B cell (primary cell): Measurements from ENCODE around the gene SYMPK. TPM values are rescaled to one million over a fixed set of nuclear protein-coding genes. Genes with fewer than 3 reads are reported as not detected.

Source experiments
- ATAC-seq: fragments of 200-7000 bp; cut with Tn5 transposase; one replicate; pipeline ENCODE4 v1.10.0; 2021; ENCODE audit warnings: low read depth, mild to moderate bottlenecking, moderate number of reproducible peaks, moderate library complexity
- CTCF ChIA-PET: fragments of 350-600 bp; sonication (Branson Sonifier 250); formaldehyde crosslinking; loops from one replicate; lab custom pipeline; 2021; ENCODE audit warnings: antibody characterized with exemption, inconsistent platforms; lab: Charles Lee
- POLR2A ChIA-PET: fragments of 350-600 bp; sonication (Branson Sonifier 250); formaldehyde crosslinking; loops from one replicate; lab custom pipeline; 2021; ENCODE audit warnings: antibody characterized with exemption; lab: Charles Lee
- DNase-seq: peaks from one replicate; pipeline ENCODE4 v3.0.0; 2013
- H2AFZ ChIP-seq: 2 replicates; pipeline ENCODE4 v1.6.1; 2012; ENCODE audit warnings: mild to moderate bottlenecking, low read depth, low read length; ENCODE audit not compliant: insufficient read depth, poor library complexity, severe bottlenecking
- H3K27ac ChIP-seq, 2 donors: 1 replicate in 1 of 2; 2 replicates in 1 of 2; pipeline ENCODE4 v1.5.1; 2012 to 2013; ENCODE audit warnings: low read length in 2 of 2, mild to moderate bottlenecking in 2 of 2, moderate library complexity in 1 of 2
- H3K27me3 ChIP-seq, 4 experiments: fragments of 200-600 bp in 1 of 4; sonication (generic) in 1 of 4; replicated peaks in 1 of 4; 1 replicate in 2 of 4; 2 replicates in 2 of 4; pipeline versions ENCODE4 v1.6.1 to v1.7.0; 2013 to 2016; ENCODE audit warnings: low read length in 3 of 4, mild to moderate bottlenecking in 2 of 4, mixed read lengths in 1 of 4, moderate library complexity in 1 of 4; ENCODE audit not compliant: insufficient read depth in 4 of 4, control insufficient read depth in 3 of 4; ENCODE audit errors: control extremely low read depth in 1 of 4
- H3K36me3 ChIP-seq, 2 experiments: replicated peaks in 1 of 2; 1 replicate in 1 of 2; 2 replicates in 1 of 2; pipeline versions ENCODE4 v1.6.1 to v1.7.1; 2013; ENCODE audit warnings: low read length in 1 of 2; ENCODE audit not compliant: insufficient read depth in 2 of 2, control insufficient read depth in 1 of 2; ENCODE audit errors: control extremely low read depth in 1 of 2, extremely low read depth in 1 of 2
- H3K4me1 ChIP-seq, 2 donors: fragments of 200-600 bp in 1 of 2; sonication (generic) in 1 of 2; 1 replicate in 1 of 2; 2 replicates in 1 of 2; pipeline versions ENCODE4 v1.5.1 to v1.6.1; 2013 to 2017; ENCODE audit warnings: low read length in 2 of 2; ENCODE audit not compliant: control insufficient read depth in 2 of 2, insufficient read depth in 2 of 2
- H3K4me2 ChIP-seq: replicated peaks from 2 replicates; pipeline ENCODE3; 2012; ENCODE audit warnings: mild to moderate bottlenecking, low read depth, low read length; ENCODE audit not compliant: poor library complexity, severe bottlenecking
- H3K4me3 ChIP-seq, 5 experiments: fragments of 200-600 bp in 1 of 5; sonication (generic) in 1 of 5; 1 replicate in 3 of 5; 2 replicates in 2 of 5; pipeline versions ENCODE4 v1.5.1 to v1.7.0; 2011 to 2016; ENCODE audit warnings: low read length in 4 of 5, mild to moderate bottlenecking in 4 of 5, low read depth in 2 of 5, control low read depth in 1 of 5, moderate library complexity in 1 of 5; ENCODE audit not compliant: insufficient read depth in 1 of 5; ENCODE audit errors: control extremely low read depth in 1 of 5, extremely low read depth in 1 of 5
- H3K79me2 ChIP-seq: fragments of 200-600 bp; sonication (generic); one replicate; pipeline ENCODE4 v1.6.0; 2016; ENCODE audit warnings: low read length; ENCODE audit not compliant: control insufficient read depth, insufficient read depth
- H3K9ac ChIP-seq: fragments of 200-600 bp; sonication (generic); 2 replicates; pipeline ENCODE4 v1.6.1; 2017; ENCODE audit warnings: mild to moderate bottlenecking, low read length, moderate library complexity
- H3K9me3 ChIP-seq, 3 donors: one replicate each; pipeline versions ENCODE4 v1.6.1 to v1.7.1; 2013; ENCODE audit warnings: low read length in 2 of 3; ENCODE audit not compliant: control insufficient read depth in 2 of 3, insufficient read depth in 1 of 3; ENCODE audit errors: control extremely low read depth in 1 of 3
- H4K20me1 ChIP-seq: 2 replicates; pipeline ENCODE4 v1.6.0; 2012; ENCODE audit warnings: mild to moderate bottlenecking, low read length; ENCODE audit not compliant: insufficient read depth, control insufficient read depth, poor library complexity, severe bottlenecking
- H3K27ac Mint-ChIP-seq: one replicate; pipeline ENCODE4 v1.8.0; 2021; ENCODE audit warnings: mixed read lengths
- H3K27me3 Mint-ChIP-seq: one replicate; pipeline ENCODE4 v1.8.0; 2021; ENCODE audit warnings: mixed read lengths
- H3K4me1 Mint-ChIP-seq: one replicate; pipeline ENCODE4 v1.8.0; 2021; ENCODE audit warnings: mixed read lengths
- H3K4me3 Mint-ChIP-seq: one replicate; pipeline ENCODE4 v1.8.0; 2021; ENCODE audit warnings: mixed read lengths
- H3K9me3 Mint-ChIP-seq: one replicate; pipeline ENCODE4 v1.8.0; 2022; ENCODE audit warnings: mixed read lengths; ENCODE audit not compliant: insufficient read depth
- CTCF ChIP-seq: fragments of 200-600 bp; IDR thresholded peaks from one replicate; pipeline ENCODE4 v1.8.0; 2022; ENCODE audit warnings: antibody characterized with exemption, mild to moderate bottlenecking
- EZH2 ChIP-seq: IDR thresholded peaks from 2 replicates; pipeline ENCODE4 v1.6.1; 2012; ENCODE audit warnings: borderline replicate concordance, low read depth, mild to moderate bottlenecking, moderate library complexity, low read length; ENCODE audit not compliant: insufficient read depth, poor library complexity, severe bottlenecking
- WGBS: methylation state at CpG from one replicate; pipeline ENCODE4 v1.1.5; 2013; ENCODE audit warnings: missing lambda C conversion rate; ENCODE audit not compliant: insufficient coverage; 5-methylcytosine and 5-hydroxymethylcytosine counted together
- intact Hi-C: fragments of 100-400 bp; cut with micrococcal nuclease; formaldehyde crosslinking; loops from one replicate; pipeline ENCODE4 v1.10.0; 2022
- polyA plus RNA-seq: library from polyadenylated mRNA; depleted of rRNA; stranded (reverse); fragments of >200 nt; gene quantifications from 2 replicates; pipeline ENCODE4 v1.2.3, GENCODE V29; 2012
- total RNA-seq, 2 donors: library from RNA; stranded (reverse); fragments of 120-200 nt in 1 of 2; gene quantifications; 1 replicate in 1 of 2; 2 replicates in 1 of 2; pipeline versions ENCODE4 v1.2.3 to v1.2.4, GENCODE V29; 2013 to 2022

Gene SYMPK
- total and polyA plus RNA-seq, 2 donors (not counting 1 experiment from before 2014, with no cell fraction given): 119 to 138 TPM

- Mint-ChIP-seq H3K4me1 (peaks cover 19% of the 10 kb centered on the region), H3K27me3 (peaks cover 10% of the 10 kb centered on the region), H3K27ac (no peak overlapping the region), H3K9me3 (no peaks in the 10 kb centered on the region), H3K4me3 (no peak overlapping the region)
- peaks cover 85% of the 10 kb centered on the region for H4K20me1 ChIP-seq
- no peak overlapping the region for H3K27ac ChIP-seq
- POLR2A ChIA-PET: interaction anchor here (0.6 to 0.7 kb wide), 2 partner anchors 12 to 17 kb away, joined by 3 to 8 read pairs; partner anchors contain the start of gene SIX5
- H3K79me2 ChIP-seq: no peaks in the 10 kb centered on the region
- TF ChIP-seq EZH2: no peak
- TF ChIP-seq CTCF: no peak
- peaks cover 0 to 23% (median 2%) of the 10 kb centered on the region in 4 experiments for H3K27me3 ChIP-seq
- H3K9ac ChIP-seq: no peak overlapping the region
- peak overlapping the region; percentile 15 for H3K4me2 ChIP-seq
- H3K4me1 ChIP-seq: peaks cover 17 to 22% of the 10 kb centered on the region in 2 donors
- peaks cover 0 to 4% (median 0%) of the 10 kb centered on the region in 3 donors for H3K9me3 ChIP-seq
- CTCF ChIA-PET: interaction anchor here (2.2 kb wide), 1 partner anchor 17 kb away, joined by 10 read pairs; no protein-coding TSS in a partner anchor
- ATAC-seq: no peak
- intact Hi-C loops: no loop called here
- H3K4me3 ChIP-seq: no peak overlapping the region
- 83% methylated on average over 17 of the region's 17 CpGs for WGBS
- peaks cover 0 to 18% of the 10 kb centered on the region in 2 experiments for H3K36me3 ChIP-seq
- H2AFZ ChIP-seq: no peak overlapping the region
- DNase-seq: no peak
These were observed 81.5 kb downstream of the SYMPK start for GRCh38 chr19:45781214-45782161.
